Measurements from ENCODE around the gene SOS2. TPM values are rescaled to one million over a fixed set of nuclear protein-coding genes. Genes with fewer than 3 reads are reported as not detected.
A peak's percentile ranks its signal among the peaks of the same experiment; 100 is the strongest.

SOS2 gene
- total RNA-seq, result 45.9 TPM

DNA sequence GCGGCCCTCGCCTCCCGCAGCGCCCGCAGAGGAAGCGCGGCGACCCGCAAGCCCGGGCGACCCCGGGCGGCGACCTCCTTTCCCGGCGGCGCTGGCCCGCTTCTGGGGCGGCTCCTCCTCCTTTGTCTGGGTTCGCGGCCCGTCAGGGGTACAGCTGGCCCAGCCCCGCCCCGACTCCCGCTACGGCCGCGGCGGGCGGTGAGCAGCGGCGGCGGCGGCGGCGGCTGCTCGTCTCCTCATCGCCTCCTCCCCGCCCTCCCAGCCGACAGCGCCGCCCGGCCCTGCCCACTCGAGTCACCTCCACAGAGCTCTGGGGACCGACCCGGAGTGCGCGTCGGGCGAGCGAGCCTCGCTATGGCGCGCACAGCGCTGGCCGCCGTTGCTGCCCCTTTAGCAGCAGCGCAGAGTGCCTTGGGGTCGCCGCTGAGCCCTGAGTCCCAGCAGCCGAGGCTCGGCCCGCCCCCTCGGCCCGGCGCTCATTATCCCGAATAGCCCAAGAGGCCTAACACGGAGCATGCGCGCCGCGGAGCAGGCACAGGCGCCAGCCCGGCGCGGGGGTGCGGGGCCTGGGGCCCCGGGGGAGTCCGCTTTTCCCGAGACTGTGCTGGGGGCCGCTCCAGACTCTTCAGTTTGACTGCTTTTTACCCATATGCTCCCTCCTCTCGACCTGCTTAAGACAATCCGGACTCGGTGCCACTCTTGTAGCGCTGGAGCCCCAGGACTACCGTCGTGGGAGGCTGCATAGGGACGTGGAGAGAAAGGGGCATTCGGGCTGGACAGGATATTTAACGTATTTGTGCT, at the start of gene SOS2:
Gene SOS2, minus strand, starts transcription at position 104 of the 801 bp plus-strand sequence. CDS start 295 bp downstream, outside the sequence.
- Histone ChIP-seq H3K9me3 (ENCODE audit: control insufficient read depth in 3 of 3, low read length in 3 of 3) (no peaks in the 10 kb centered on the region), H3K4me1 (ENCODE audit: control insufficient read depth in 3 of 3, insufficient read depth in 3 of 3, low read length in 3 of 3) (peaks cover 22 to 34% (median 24%) of the 10 kb centered on the region in 3 donors), H3K9ac (ENCODE audit: low read depth in 1 of 3, low read length in 3 of 3) (peak within 1 kb of the TSS; percentile 90 to 96 (median 95)), H3K27me3 (ENCODE audit: control insufficient read depth in 3 of 3, insufficient read depth in 3 of 3, low read length in 3 of 3) (no peaks in the 10 kb centered on the region), H3K36me3 (ENCODE audit: control insufficient read depth in 3 of 3, insufficient read depth in 3 of 3, low read length in 3 of 3) (no peaks in the 10 kb centered on the region), H3K27ac (ENCODE audit: low read depth, low read length) (peak within 1 kb of the TSS; percentile 94), H3K4me3 (ENCODE audit: low read length in 3 of 3) (peak within 1 kb of the TSS; percentile 85 to 92 (median 87))

DNA sequence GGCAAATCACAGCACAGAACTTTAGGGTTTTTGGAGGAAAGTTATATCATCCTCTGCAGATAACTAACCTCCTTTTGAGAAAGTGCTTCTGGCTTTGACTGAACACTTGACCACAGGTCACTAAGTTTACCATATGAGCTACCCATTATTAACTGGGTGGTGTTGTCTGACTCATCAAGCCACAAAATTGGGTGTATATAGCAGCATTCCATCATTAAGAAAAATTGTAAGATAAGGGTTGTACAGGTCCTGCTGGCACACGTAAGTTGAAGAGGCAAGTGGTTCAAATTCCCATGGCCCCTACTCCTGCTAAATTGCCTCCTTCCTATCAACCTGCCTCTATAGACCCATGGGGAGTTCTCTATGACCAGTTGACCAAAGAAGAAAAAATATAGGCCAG, 41.1 kb upstream of the SOS2 start:
- no peaks in the 10 kb centered on the region for H3K27me3 ChIP-seq (ENCODE audit: control insufficient read depth in 3 of 3, insufficient read depth in 3 of 3, low read length in 3 of 3)
- no peaks in the 10 kb centered on the region for H3K4me1 ChIP-seq (ENCODE audit: control insufficient read depth in 3 of 3, insufficient read depth in 3 of 3, low read length in 3 of 3)
- H3K9me3 ChIP-seq (ENCODE audit: control insufficient read depth in 3 of 3, low read length in 3 of 3), result no peaks in the 10 kb centered on the region
- H3K27ac ChIP-seq (ENCODE audit: low read depth, low read length), result no peak overlapping the region
- peaks cover 0 to 4% (median 0%) of the 10 kb centered on the region in 3 donors for H3K36me3 ChIP-seq (ENCODE audit: control insufficient read depth in 3 of 3, insufficient read depth in 3 of 3, low read length in 3 of 3)
- H3K9ac ChIP-seq (ENCODE audit: low read depth in 1 of 3, low read length in 3 of 3), result no peak overlapping the region
- H3K4me3 ChIP-seq (ENCODE audit: low read length in 3 of 3), result no peak overlapping the region

DNA sequence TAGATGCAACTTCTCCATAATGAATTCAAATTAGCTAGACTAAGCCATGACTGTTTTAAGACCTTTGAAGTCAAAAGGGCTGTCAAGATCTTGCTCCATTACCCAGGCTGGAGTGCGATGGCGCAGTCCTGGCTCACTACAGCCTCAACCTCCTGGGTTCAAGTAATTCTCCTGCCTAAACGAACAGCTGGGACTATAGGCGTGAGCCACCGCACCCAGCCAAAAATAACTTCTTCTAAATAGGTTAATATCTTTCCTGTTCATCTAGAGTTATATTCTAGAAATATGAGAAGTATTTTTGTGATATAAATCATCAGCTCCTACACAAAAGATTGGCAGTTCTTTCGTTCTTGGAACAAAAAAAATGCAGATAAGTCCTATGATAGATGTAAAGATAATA, 39.6 kb upstream of the SOS2 start:
- Histone ChIP-seq H3K27ac (ENCODE audit: low read depth, low read length) (no peak overlapping the region), H3K4me3 (ENCODE audit: low read length in 3 of 3) (no peak overlapping the region), H3K4me1 (ENCODE audit: control insufficient read depth in 3 of 3, insufficient read depth in 3 of 3, low read length in 3 of 3) (no peaks in the 10 kb centered on the region)

DNA sequence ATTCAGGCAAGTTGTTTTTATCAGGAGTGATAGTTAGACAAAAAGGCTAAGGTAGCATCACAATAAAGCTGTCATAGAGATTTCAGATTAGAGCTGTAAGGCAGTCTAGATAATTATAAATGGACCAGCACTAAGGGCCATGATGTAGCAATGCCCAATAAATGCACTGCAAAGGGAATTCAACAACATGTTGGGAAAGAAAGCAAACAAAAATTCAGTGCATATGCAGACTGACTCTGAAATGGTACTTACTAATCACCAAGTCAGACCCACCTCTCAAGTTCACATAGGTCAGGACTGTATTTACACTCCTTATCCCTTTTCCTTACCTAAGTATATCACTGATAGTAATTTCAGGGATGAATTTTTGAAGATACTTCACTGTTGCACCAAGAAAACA, 33.7 kb upstream of the SOS2 start:
- Histone ChIP-seq H3K9ac (ENCODE audit: low read depth in 1 of 3, low read length in 3 of 3) (no peak overlapping the region), H3K36me3 (ENCODE audit: control insufficient read depth in 3 of 3, insufficient read depth in 3 of 3, low read length in 3 of 3) (peaks cover 0 to 4% (median 0%) of the 10 kb centered on the region in 3 donors), H3K4me3 (ENCODE audit: low read length in 3 of 3) (no peak overlapping the region), H3K9me3 (ENCODE audit: control insufficient read depth in 3 of 3, low read length in 3 of 3) (no peaks in the 10 kb centered on the region), H3K27me3 (ENCODE audit: control insufficient read depth in 3 of 3, insufficient read depth in 3 of 3, low read length in 3 of 3) (no peaks in the 10 kb centered on the region), H3K27ac (ENCODE audit: low read depth, low read length) (no peak overlapping the region), H3K4me1 (ENCODE audit: control insufficient read depth in 3 of 3, insufficient read depth in 3 of 3, low read length in 3 of 3) (peaks cover 0 to 10% (median 5%) of the 10 kb centered on the region in 3 donors)

More for the DNA sequence above, 39.6 kb upstream of the SOS2 start:
- no peaks in the 10 kb centered on the region for H3K27me3 ChIP-seq (ENCODE audit: control insufficient read depth in 3 of 3, insufficient read depth in 3 of 3, low read length in 3 of 3)
- peaks cover 0 to 4% (median 0%) of the 10 kb centered on the region in 3 donors for H3K36me3 ChIP-seq (ENCODE audit: control insufficient read depth in 3 of 3, insufficient read depth in 3 of 3, low read length in 3 of 3)
- no peaks in the 10 kb centered on the region for H3K9me3 ChIP-seq (ENCODE audit: control insufficient read depth in 3 of 3, low read length in 3 of 3)
- no peak overlapping the region for H3K9ac ChIP-seq (ENCODE audit: low read depth in 1 of 3, low read length in 3 of 3)

DNA sequence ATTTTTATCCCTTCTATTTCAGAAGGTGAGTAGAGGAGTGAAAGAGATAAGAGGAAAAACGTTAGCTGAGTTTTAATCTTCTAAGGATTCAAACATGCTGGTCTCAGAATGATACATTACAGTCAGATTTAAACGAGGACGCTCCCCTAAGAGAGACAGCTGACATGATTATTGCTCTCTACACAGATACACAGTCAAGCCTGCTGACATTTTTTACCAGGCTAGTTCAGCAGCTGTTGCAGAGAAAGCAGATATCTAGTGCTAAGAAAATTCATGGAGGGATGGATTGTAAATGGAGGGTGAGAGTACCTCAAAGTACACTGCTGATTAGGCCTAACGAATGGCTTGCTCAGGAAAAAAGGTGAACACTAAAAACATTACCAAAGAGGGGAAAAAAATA, 31.9 kb upstream of the SOS2 start:
- peak overlapping the region; percentile 82 for H3K27ac ChIP-seq (ENCODE audit: low read depth, low read length)
- H3K36me3 ChIP-seq (ENCODE audit: control insufficient read depth in 3 of 3, insufficient read depth in 3 of 3, low read length in 3 of 3), result no peaks in the 10 kb centered on the region
- peak overlapping the region in 1 of 3 donors; percentile 31 for H3K4me3 ChIP-seq (ENCODE audit: low read length in 3 of 3)
- peaks cover 0 to 10% (median 5%) of the 10 kb centered on the region in 3 donors for H3K4me1 ChIP-seq (ENCODE audit: control insufficient read depth in 3 of 3, insufficient read depth in 3 of 3, low read length in 3 of 3)
- no peaks in the 10 kb centered on the region for H3K9me3 ChIP-seq (ENCODE audit: control insufficient read depth in 3 of 3, low read length in 3 of 3)
- peak overlapping the region; percentile 33 to 61 (median 57) for H3K9ac ChIP-seq (ENCODE audit: low read depth in 1 of 3, low read length in 3 of 3)
- no peaks in the 10 kb centered on the region for H3K27me3 ChIP-seq (ENCODE audit: control insufficient read depth in 3 of 3, insufficient read depth in 3 of 3, low read length in 3 of 3)

DNA sequence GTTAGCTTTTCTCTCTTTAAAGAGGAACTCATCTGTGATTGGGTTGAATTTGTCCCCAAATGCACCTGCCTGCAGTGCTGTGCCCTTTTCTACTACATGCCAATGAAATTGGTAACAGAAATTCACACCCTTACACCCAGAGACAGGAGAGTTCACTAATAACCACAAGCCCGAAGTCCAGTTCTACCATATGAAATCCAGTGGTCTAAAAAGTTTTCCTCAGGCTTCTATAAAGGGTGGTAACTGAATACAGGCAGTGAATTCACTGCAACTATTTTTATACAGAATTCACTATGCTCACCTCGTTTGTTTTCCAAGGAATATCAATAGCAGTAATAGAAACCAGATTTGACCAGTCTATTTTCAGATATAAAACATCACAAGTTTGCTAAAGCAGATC, 31.5 kb upstream of the SOS2 start:
- Histone ChIP-seq H3K36me3 (ENCODE audit: control insufficient read depth in 3 of 3, insufficient read depth in 3 of 3, low read length in 3 of 3) (no peaks in the 10 kb centered on the region), H3K27me3 (ENCODE audit: control insufficient read depth in 3 of 3, insufficient read depth in 3 of 3, low read length in 3 of 3) (no peaks in the 10 kb centered on the region), H3K27ac (ENCODE audit: low read depth, low read length) (peak overlapping the region; percentile 82), H3K9ac (ENCODE audit: low read depth in 1 of 3, low read length in 3 of 3) (peak overlapping the region; percentile 33 to 61 (median 57)), H3K4me3 (ENCODE audit: low read length in 3 of 3) (no peak overlapping the region), H3K4me1 (ENCODE audit: control insufficient read depth in 3 of 3, insufficient read depth in 3 of 3, low read length in 3 of 3) (peaks cover 0 to 10% (median 5%) of the 10 kb centered on the region in 3 donors), H3K9me3 (ENCODE audit: control insufficient read depth in 3 of 3, low read length in 3 of 3) (no peaks in the 10 kb centered on the region)

DNA sequence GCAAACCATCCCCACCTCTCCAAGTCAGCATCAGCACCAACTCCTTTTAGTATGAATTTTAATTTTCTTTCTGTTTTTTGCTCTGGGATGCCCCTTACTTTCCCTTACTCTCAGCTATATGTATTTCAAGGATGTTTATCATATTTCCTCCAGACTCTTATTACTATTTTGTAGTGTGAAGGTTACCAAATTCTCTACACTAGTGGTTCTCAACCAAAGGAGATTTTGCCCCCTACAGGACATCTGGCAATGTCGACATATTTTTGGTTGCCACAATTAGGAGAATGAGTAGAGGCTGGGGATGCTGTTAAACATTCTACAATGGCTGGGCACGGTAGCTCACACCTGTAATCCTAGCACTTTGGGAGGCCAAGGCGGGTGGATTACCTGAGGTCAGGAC, 29.1 kb upstream of the SOS2 start:
- H3K4me1 ChIP-seq (ENCODE audit: control insufficient read depth in 3 of 3, insufficient read depth in 3 of 3, low read length in 3 of 3), result peaks cover 0 to 10% (median 5%) of the 10 kb centered on the region in 3 donors
- no peak overlapping the region for H3K4me3 ChIP-seq (ENCODE audit: low read length in 3 of 3)
- no peak overlapping the region for H3K9ac ChIP-seq (ENCODE audit: low read depth in 1 of 3, low read length in 3 of 3)
- no peaks in the 10 kb centered on the region for H3K27me3 ChIP-seq (ENCODE audit: control insufficient read depth in 3 of 3, insufficient read depth in 3 of 3, low read length in 3 of 3)
- H3K9me3 ChIP-seq (ENCODE audit: control insufficient read depth in 3 of 3, low read length in 3 of 3), result no peaks in the 10 kb centered on the region
- no peaks in the 10 kb centered on the region for H3K36me3 ChIP-seq (ENCODE audit: control insufficient read depth in 3 of 3, insufficient read depth in 3 of 3, low read length in 3 of 3)
- H3K27ac ChIP-seq (ENCODE audit: low read depth, low read length), result no peak overlapping the region

DNA sequence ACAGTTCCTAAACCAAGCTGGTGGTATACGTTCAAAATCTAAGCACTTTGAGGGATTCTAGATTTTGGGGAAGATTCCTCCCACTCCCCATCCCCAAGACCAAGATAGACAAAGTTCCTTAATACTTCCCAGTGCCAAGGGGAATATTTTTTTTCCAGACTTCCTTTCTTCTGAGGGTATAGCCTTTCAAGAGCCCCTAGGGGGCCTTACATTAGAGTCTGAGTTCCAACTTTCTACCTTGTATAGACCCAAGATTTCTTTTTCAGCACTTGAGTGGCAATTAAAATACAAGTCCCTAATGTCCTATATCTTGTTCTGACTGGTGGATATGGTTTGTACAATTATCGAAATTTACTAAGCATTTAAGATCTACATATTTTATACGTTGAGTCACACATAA, 28.7 kb upstream of the SOS2 start:
- no peaks in the 10 kb centered on the region for H3K36me3 ChIP-seq (ENCODE audit: control insufficient read depth in 3 of 3, insufficient read depth in 3 of 3, low read length in 3 of 3)
- no peak overlapping the region for H3K4me3 ChIP-seq (ENCODE audit: low read length in 3 of 3)
- no peak overlapping the region for H3K27ac ChIP-seq (ENCODE audit: low read depth, low read length)
- H3K27me3 ChIP-seq (ENCODE audit: control insufficient read depth in 3 of 3, insufficient read depth in 3 of 3, low read length in 3 of 3), result no peaks in the 10 kb centered on the region
- H3K9ac ChIP-seq (ENCODE audit: low read depth in 1 of 3, low read length in 3 of 3), result no peak overlapping the region
- H3K4me1 ChIP-seq (ENCODE audit: control insufficient read depth in 3 of 3, insufficient read depth in 3 of 3, low read length in 3 of 3), result peaks cover 0 to 10% (median 5%) of the 10 kb centered on the region in 3 donors
- no peaks in the 10 kb centered on the region for H3K9me3 ChIP-seq (ENCODE audit: control insufficient read depth in 3 of 3, low read length in 3 of 3)

DNA sequence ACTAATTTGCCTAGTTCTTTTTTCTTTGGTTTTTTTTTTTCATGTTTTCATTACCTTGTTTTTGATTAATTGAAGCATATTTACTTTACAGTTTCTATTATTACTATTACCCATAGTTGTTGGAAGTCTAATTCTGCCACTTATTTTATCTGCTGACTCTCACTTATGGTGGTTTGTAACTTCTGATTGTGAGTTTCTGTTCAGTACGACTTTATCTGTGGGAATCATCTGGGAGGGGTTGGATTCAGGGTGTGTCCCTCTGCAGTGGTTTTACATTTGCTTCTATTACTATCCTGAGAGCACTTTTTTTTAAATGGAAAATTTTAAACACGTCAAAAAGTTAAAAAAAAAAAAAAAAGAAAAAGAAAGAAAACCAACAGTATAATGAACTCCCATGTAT, 26.4 kb upstream of the SOS2 start:
- Histone ChIP-seq H3K36me3 (ENCODE audit: control insufficient read depth in 3 of 3, insufficient read depth in 3 of 3, low read length in 3 of 3) (no peaks in the 10 kb centered on the region), H3K9me3 (ENCODE audit: control insufficient read depth in 3 of 3, low read length in 3 of 3) (no peaks in the 10 kb centered on the region), H3K9ac (ENCODE audit: low read depth in 1 of 3, low read length in 3 of 3) (no peak overlapping the region), H3K27me3 (ENCODE audit: control insufficient read depth in 3 of 3, insufficient read depth in 3 of 3, low read length in 3 of 3) (no peaks in the 10 kb centered on the region), H3K27ac (ENCODE audit: low read depth, low read length) (no peak overlapping the region), H3K4me3 (ENCODE audit: low read length in 3 of 3) (no peak overlapping the region), H3K4me1 (ENCODE audit: control insufficient read depth in 3 of 3, insufficient read depth in 3 of 3, low read length in 3 of 3) (peaks cover 0 to 2% (median 1%) of the 10 kb centered on the region in 3 donors)

DNA sequence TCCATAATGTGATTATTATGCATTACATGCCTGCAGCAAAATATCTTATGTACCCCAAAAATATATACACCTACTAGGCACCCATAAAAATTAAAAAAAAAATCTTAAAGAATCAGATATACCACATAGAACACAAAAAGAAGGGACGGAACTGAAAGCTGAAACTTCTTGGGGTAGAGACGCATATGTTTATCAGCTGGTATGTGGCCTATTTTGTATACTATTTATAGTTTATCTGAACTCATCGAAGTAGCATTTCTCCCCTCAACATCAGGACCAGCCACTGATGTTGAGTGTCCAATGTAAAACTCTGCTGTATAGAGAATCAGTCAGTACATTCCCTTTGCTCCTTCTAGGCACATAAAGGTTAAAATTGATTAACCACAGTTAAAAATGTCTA, 22.9 kb upstream of the SOS2 start:
- H3K27ac ChIP-seq (ENCODE audit: low read depth, low read length), result no peak overlapping the region
- H3K4me1 ChIP-seq (ENCODE audit: control insufficient read depth in 3 of 3, insufficient read depth in 3 of 3, low read length in 3 of 3), result no peaks in the 10 kb centered on the region
- H3K36me3 ChIP-seq (ENCODE audit: control insufficient read depth in 3 of 3, insufficient read depth in 3 of 3, low read length in 3 of 3), result peaks cover 0 to 2% (median 2%) of the 10 kb centered on the region in 3 donors
- no peak overlapping the region for H3K4me3 ChIP-seq (ENCODE audit: low read length in 3 of 3)
- no peak overlapping the region for H3K9ac ChIP-seq (ENCODE audit: low read depth in 1 of 3, low read length in 3 of 3)
- H3K9me3 ChIP-seq (ENCODE audit: control insufficient read depth in 3 of 3, low read length in 3 of 3), result no peaks in the 10 kb centered on the region
- H3K27me3 ChIP-seq (ENCODE audit: control insufficient read depth in 3 of 3, insufficient read depth in 3 of 3, low read length in 3 of 3), result no peaks in the 10 kb centered on the region

All from skeletal muscle tissue (tissue), 4 donors.